Smooth muscle cell of the brain vasculature (primary cell): ENCODE results near the gene PRM2.

Source experiments
- DNase-seq: peaks from one replicate; pipeline ENCODE4 v3.0.0-alpha.2; 2012; ENCODE audit warnings: low read depth, low spot score

Gene PRM2

GRCh38 chr16:11229906-11230305, 46.4 kb downstream of the PRM2 start:
- DNase-seq: no peak

- no peak for DNase-seq
Measured at GRCh38 chr16:11229432-11229831, 46.8 kb downstream of the PRM2 start.

GRCh38 chr16:11225677-11226549, 50.4 kb downstream of the PRM2 start:
- DNase-seq: no peak
